Effector CD8-positive, alpha-beta T cell (primary cell): ENCODE results near the gene GBP4.

Experiments
- DNase-seq: peaks from one replicate; lab custom pipeline; 2025; lab: John Stamatoyannopoulos, UW

Gene GBP4

GRCh38 chr1:89171067-89171438 lies 27.7 kb downstream of the GBP4 start:
- DNase-seq, result no peak

DNA sequence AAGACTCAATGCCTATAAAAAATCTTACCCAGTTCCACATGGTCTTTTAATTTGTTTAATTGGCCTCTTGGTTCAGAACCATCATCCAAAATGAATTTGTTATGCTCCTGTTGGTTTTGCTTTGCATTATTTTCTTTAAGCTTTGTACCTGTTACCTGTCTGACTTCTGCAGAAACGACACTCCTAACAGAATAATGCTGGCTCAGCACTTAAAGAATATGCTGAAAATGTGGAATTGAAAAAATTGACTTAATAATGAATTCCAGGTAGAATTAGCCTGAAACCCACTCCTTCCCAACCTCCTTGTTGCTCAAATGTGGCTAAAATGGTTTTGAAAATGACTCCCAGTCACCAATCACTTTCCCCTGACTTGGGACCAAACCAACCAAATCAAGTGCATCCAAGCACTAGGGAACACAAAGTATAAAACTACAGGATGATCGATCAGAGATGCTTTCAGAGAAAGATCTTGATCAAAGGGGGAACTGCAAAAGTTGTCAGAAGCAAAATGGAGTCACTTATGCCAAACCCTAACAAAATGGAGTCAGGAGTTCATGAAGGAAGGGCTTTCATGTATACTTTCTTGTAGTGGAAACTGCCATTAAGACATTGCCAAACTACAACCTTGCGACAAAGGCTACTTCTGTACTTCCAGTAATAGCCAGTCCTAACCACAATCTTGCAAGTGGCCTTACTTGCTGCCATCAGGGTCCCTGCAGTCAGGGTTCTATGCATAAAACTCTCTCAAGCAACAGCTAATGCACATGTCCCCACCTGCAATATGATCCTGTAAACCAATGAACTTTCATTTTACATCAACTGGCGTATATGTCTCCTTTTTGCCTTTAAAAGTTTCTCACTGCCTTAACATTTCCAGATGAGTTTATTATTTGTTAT lies 28.3 kb downstream of the GBP4 start:
- no peak for DNase-seq

GRCh38 chr1:89169166-89169565 lies 29.6 kb downstream of the GBP4 start:
- no peak for DNase-seq

GRCh38 chr1:89167590-89168230 lies 31.0 kb downstream of the GBP4 start:
- no peak for DNase-seq

GRCh38 chr1:89166705-89167104 lies 32.0 kb downstream of the GBP4 start:
- DNase-seq, result no peak

DNA sequence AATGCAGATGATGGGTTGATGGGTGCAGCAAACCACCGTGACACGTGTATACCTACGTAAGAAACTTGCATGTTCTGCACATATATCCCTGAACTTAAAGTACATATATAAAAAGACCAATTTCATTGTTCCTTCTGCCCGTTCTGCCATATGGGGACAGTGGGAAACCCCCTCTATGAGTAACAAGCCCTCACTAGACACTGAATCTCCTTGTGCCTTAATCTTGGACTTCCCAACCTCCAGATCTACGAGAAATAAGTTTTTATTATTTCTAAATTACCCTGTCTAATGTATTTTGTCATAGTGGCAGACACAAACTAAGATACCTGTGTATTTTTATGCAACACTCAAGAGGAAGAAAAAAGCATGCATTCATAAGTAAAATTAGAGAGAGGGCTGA lies 32.9 kb downstream of the GBP4 start:
- no peak for DNase-seq

- DNase-seq, result no peak
Measured at GRCh38 chr1:89151047-89151446, 47.7 kb downstream of the GBP4 start.

DNA sequence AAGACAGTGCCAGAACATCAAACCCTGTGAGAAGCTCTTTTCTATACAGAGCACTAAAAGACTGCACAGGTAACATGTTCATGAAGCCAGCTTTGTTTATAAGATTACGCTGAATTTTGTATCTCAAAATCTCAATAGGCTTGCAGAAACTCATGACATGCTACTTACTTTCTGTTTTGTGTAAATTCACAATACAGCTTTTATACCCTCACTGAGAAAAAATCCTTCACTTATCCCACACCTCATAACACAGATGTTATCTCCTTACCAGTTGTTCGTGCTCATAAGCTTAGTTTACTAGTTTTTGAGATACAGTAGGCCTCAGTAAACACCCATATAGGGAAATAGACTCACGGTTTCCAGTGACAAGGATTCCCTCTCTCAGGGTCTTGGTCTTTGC lies 48.8 kb downstream of the GBP4 start:
- no peak for DNase-seq

GRCh38 chr1:89149229-89149628 lies 49.5 kb downstream of the GBP4 start:
- DNase-seq, result no peak

DNA sequence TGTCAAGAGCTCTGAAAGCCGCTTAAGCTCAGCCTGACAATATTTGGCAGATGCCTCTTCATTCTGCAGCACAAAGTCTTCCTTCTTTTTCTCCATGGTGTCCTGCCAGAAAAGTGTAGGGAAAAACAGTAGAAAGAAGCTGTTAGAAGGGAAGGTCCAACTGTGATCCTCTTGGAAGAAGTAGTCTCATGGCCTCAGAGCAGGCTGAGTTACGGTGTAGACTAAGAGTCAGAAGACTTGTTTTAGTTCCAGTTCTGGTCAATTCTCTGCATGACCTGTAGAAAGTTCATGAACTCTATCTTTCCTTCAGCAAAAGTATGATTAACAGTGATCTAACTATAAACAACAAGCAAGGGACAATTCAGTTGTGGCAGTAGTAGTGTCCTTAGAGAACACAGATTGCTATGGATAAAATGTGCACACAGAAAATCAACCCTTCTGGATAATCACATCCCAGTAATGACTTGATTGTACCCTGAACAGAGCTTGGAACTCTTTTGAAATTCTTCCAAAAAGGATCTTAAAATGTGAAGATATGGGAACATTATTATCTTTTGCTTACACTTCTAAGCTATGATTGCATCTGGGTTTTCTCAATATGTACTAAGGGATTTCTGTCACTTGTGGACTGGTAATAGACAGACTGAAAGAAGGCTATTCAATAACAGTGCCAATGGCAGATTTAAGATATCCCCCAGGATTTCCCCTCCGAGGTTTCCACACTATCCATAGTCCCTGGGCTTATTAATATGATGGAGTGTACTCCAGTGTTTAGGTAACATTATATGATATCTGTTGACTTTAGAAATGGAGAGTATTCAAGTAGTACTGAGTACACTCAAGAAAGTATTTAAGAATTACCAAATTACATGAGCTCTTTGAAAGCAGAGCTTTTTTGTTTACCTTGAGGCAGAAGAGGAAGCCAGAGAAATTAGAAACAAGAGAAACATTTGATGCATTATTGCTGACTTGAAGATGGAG lies 50.8 kb downstream of the GBP4 start:
- DNase-seq, result no peak

DNA sequence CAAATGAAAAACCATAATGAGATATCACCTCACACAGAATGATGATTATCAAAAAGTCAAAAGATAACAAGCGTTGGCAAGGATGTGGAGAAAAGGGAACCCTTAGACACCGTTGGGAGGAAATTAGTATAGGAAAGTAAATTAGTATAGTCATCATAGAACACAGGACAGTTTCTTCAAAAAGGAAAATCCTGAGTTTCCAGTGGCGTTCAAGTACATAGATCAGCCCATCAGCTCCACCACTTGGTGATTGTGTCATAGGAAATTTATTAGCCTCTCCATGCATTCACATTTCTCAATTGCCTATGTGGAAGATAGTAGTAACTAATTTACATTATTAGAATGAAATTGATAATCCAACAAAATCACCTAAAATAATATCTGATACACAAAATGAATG lies 52.0 kb downstream of the GBP4 start:
- no peak for DNase-seq

DNA sequence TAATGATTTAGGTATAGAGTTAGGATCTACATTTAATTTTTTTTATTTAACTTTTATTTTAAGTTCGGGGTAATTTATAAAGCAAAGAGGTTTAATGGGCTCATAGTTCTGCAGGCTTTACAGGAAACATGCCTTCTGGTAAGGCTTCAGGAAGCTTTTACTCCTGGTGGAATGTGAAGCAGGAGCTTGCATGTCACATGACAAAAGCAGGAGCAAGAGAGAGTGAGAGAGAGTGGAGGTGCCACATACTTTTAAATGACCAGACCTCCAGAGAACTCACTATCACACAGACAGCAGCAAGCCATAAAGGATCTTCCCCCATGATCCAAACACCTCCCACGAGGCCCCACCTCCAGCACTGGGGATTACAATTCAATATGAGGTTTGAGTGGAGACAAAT lies 55.3 kb downstream of the GBP4 start:
- no peak for DNase-seq

DNA sequence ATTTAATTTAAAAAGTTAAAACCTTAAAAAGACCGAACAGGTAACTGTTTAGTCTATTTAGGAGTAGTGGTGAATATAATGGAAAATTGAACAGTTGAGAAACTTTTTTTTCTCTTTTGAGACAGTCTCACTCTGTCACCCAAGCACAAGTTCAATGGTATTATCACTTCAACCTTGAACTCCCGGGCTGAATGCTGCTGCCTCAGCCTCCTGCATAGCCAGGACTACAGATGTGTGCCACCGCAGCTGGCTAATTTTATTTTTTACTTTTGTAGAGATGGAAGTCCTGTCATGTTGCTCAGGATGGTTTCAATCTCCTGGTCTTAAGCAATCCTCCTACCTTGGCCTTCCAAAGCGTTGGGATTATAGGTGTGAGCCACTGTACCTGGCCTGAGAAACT lies 56.6 kb downstream of the GBP4 start:
- DNase-seq, result no peak

GRCh38 chr1:89133747-89134146 lies 65.0 kb downstream of the GBP4 start:
- DNase-seq, result no peak
